PFSK-1 (cell line): Measurements from ENCODE around the gene ITGAX.

ENCODE experiments used
- POLR2AphosphoS5 ChIP-seq: IDR thresholded peaks from 2 replicates; pipeline ENCODE4 v1.6.1; 2012; ENCODE audit warnings: low read depth, mild to moderate bottlenecking, control low read depth, low read length, moderate library complexity
- SIN3A ChIP-seq: IDR thresholded peaks from 2 replicates; pipeline ENCODE4 v1.6.1; 2012; ENCODE audit warnings: mild to moderate bottlenecking, low read length, moderate library complexity, borderline replicate concordance; ENCODE audit not compliant: insufficient read depth
- TAF1 ChIP-seq: IDR thresholded peaks from 2 replicates; pipeline ENCODE4 v1.6.1; 2012; ENCODE audit warnings: low read length, control low read depth, borderline replicate concordance; ENCODE audit not compliant: insufficient read depth
- TF ChIP-seq, protein P1 (sequence below), 2 experiments: IDR thresholded peaks; 2 replicates each; pipeline versions ENCODE4 v1.6.1 to v1.8.0; 2011 to 2012; ENCODE audit warnings: low read depth in 2 of 2, low read length in 2 of 2, control low read depth in 1 of 2, inconsistent platforms in 1 of 2, mild to moderate bottlenecking in 1 of 2, moderate library complexity in 1 of 2; ENCODE audit not compliant: insufficient read depth in 1 of 2

DNA sequence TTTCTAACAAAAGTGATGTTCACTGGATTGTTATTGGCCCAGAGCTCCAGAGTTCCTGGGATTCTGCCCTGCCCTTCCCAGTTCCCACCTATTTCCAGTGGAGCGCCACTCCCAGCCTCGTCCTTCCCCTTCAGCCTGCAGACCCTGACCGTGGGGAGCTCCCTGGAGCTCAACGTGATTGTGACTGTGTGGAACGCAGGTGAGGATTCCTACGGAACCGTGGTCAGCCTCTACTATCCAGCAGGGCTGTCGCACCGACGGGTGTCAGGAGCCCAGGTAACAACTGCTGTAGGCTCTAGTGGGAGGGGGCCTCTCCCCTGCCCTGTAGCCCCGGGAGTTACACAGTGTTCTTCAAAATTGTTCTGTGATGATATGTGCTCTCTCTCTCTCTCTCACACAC lies 61.4 kb downstream of the ITGAX start:
- TF ChIP-seq POLR2AphosphoS5 (no peak), TAF1 (no peak), SIN3A (no peak)
- TF ChIP-seq, protein P1, sequence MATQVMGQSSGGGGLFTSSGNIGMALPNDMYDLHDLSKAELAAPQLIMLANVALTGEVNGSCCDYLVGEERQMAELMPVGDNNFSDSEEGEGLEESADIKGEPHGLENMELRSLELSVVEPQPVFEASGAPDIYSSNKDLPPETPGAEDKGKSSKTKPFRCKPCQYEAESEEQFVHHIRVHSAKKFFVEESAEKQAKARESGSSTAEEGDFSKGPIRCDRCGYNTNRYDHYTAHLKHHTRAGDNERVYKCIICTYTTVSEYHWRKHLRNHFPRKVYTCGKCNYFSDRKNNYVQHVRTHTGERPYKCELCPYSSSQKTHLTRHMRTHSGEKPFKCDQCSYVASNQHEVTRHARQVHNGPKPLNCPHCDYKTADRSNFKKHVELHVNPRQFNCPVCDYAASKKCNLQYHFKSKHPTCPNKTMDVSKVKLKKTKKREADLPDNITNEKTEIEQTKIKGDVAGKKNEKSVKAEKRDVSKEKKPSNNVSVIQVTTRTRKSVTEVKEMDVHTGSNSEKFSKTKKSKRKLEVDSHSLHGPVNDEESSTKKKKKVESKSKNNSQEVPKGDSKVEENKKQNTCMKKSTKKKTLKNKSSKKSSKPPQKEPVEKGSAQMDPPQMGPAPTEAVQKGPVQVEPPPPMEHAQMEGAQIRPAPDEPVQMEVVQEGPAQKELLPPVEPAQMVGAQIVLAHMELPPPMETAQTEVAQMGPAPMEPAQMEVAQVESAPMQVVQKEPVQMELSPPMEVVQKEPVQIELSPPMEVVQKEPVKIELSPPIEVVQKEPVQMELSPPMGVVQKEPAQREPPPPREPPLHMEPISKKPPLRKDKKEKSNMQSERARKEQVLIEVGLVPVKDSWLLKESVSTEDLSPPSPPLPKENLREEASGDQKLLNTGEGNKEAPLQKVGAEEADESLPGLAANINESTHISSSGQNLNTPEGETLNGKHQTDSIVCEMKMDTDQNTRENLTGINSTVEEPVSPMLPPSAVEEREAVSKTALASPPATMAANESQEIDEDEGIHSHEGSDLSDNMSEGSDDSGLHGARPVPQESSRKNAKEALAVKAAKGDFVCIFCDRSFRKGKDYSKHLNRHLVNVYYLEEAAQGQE (IDR thresholded peaks at IDR 0.05; ENCODE audit: insufficient read depth in 1 of 2, low read depth in 2 of 2, low read length in 2 of 2): no peak
